SW 1271 (cell line): ENCODE measurements around the gene GLG1.
"Not testable (repeated sequence)": the region's sequence is repeated elsewhere in the genome, so short reads cannot be mapped to it uniquely, and the experiment has no call there.

ENCODE experiments used
- DNase-seq, 2 experiments: peaks; one replicate each; lab custom pipeline; 2025; lab: John Stamatoyannopoulos, UW

Gene GLG1

DNA sequence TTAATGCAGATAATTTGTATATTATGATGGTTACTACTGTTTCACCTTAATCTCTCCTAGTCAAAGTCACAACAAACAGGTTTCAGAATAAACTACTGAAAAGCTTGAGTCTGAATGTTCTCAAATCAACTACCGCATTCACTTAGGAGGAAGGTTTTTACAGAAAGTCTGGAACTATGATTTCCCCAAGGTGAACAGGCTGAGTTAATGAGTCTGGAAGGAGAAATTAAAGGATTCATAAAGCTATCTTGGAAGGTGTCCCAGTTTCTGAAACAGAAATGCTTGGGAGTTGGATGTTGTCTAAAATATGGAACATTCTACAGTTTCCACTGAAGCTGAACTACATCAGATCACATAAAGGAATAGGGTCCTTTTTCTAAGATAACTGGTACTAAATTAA is 69.2 kb downstream of the GLG1 start:
- DNase-seq = not testable (repeated sequence)

DNA sequence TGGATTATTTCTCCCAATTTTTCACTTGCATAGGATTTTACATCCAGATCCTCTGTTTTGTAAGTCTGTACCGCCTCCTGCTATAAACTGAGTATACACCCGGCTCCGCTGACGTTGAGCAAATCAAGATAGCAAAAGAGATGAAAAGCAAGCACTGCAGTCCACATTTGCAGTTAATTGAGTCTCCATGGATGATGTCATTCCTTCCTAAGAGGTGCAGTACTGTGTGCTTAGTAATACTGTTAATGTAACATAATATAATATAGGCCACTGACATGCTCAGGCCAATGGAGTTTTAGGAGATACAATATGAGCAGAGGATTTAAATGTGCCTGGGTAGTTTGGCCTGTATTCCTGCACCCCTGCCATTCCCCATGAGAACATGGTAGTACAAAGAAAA is 72.3 kb downstream of the GLG1 start:
- DNase-seq = not testable (repeated sequence)

DNA sequence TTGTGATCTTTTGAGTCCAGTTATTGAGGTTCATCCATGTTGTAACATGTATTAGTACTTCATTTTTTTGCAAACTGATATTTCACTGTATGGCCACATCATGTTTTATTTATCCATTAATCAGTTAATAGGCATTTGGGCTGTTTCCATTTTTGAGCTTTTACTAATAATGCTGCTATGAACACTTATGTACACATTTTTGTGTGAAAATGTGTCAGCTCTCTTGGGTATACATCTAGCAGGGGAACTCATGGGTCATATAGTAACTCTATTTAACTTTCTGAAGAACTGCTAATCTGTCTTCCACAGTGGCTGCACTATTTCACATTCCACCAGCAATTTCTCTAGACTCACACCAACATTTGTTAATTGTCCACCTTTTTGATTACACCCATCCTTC is 82.0 kb downstream of the GLG1 start:
- no peak for DNase-seq

DNA sequence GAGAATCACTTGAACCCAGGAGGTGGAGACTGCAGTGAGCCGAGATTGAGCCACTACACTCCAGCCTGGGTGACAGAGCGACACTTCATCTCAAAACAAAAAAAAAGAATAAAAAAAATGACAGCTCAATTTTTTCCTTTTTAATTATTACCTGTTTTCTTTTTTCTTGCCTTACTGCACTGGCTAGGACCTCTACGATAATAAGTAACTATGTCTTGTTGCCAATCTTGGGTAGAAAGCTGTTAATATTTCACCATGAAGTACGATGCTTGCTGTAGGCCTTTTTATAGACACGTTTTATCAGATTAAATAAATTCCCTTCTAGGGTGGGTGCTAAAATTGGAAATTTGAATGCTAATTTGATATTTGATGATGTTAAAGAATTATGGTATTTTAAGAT is 82.8 kb downstream of the GLG1 start:
- no peak for DNase-seq

GRCh38 chr16:74523706-74524105 is 83.2 kb downstream of the GLG1 start:
- DNase-seq = not testable (repeated sequence)

- no peak for DNase-seq
Measured at GRCh38 chr16:74522160-74522559, 84.8 kb downstream of the GLG1 start.

DNA sequence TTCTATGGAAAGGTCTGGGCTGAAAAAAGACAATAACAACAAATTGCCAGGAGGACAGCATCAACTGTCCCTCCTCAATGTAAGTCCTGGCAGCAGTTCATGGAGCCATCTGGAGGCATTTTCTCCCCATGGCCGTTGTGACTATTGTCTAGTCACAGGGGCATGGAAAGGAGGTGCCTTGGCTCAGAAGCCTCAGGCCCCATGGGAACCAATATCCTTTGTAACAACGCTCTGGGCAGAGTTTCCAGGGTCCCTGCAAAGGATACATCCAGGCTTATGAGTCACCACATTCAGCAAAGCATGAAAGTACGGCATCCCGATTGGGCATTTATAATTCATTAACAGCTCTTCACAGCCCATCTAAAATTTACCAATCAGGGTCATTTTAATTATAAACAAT is 85.2 kb downstream of the GLG1 start:
- no peak for DNase-seq

GRCh38 chr16:74518934-74519333 is 88.0 kb downstream of the GLG1 start:
- DNase-seq = not testable (repeated sequence)

DNA sequence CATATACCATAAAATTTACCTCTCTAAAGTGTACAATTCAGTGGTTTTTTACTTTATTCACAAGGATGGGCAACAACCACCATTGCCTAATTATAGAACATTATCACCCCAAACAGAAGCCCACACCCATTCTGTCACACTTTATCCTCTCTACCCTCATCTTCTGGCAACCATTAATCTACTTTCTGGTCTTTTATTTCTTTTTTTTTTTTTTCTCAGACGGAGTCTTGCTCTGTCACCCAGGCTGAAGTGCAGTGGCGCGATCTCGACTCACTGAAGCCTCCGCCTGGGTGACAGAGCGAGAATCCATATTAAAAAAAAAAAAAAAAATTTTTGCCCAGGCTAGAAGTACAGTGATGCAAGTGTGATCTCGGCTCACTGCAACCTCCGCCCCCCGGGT is 95.0 kb downstream of the GLG1 start:
- no peak for DNase-seq

DNA sequence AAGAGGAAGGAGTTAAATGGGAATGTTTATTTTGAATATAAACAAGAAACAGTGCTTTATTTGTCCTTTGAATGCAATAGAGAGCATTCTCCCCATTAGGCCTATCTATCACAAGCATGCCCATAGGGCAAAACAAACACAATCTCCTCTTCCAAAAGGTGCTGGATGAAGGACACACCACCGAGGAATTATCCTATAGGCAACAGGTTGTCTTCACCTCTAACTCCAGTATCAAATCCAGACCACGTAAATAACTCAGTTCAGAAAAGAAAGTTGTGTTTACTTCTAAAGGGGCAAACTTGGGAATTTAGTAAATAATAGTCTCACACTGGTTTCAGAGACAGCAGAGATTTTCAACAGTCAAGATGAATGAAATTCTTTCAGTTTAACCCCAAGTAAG is 101.9 kb downstream of the GLG1 start:
- no peak for DNase-seq

DNA sequence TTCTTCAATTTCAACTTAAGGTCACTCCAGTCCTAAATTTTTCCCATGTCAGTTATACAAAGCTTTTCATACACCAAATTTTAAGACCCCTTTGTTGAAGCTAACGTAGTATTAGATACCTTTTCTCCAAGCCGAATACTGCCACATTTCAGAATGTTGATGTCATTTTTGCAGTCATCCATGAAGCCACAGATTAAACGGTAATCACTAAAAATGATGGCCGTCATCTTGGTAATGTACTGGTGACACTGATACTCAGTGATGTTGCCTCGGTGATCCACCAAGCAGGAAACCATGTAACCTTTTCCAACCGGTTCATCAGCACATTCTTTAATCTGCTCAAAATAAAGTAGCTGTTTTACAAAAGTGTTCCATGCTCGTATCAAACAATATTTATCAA is 103.5 kb downstream of the GLG1 start:
- DNase-seq = no peak

GRCh38 chr16:74501484-74502478 is 105.1 kb downstream of the GLG1 start:
- DNase-seq = no peak

GRCh38 chr16:74500907-74501306 is 106.0 kb downstream of the GLG1 start:
- no peak for DNase-seq

DNA sequence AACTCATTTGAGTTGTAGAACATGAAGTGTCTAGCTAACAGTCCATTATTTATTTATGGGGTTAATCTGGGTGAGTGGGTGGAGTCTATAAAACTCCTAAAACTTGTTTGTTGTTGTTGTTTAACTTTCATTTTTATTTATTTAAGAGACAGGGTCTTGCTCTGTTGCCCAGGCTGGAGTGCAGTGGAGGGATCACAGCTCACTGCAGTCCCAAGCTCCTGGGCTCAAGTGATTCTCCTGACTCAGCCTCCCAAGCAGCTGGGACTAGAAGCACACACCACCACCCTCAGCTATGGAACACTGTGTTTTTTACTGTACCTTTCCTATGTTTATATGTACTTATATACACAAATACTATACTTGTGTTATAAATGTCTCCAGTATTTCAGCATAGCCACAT is 107.8 kb downstream of the GLG1 start:
- no peak for DNase-seq

- DNase-seq = no peak
Measured at GRCh38 chr16:74497761-74498160, 109.2 kb downstream of the GLG1 start.

DNA sequence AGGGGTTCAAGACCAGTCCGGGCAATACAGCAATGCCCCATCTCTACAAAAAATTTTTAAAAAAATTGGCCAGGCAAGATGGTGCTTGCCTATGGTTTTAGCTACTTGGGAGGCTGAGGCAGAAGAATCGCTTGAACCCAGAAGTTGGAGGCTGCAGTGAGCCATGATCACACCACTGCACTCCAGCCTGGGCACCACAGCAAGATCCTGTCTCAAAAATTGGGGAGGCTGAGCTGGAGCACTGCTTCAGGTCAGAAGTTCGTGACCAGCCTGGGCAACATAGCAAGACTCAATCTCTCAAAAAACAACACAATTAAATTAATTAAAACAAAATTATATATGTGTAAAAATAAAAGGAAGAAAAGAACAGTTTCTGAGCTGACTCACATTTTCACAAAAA is 110.9 kb downstream of the GLG1 start:
- no peak for DNase-seq

- no peak for DNase-seq
Measured at GRCh38 chr16:74492976-74493375, 113.9 kb downstream of the GLG1 start.

DNA sequence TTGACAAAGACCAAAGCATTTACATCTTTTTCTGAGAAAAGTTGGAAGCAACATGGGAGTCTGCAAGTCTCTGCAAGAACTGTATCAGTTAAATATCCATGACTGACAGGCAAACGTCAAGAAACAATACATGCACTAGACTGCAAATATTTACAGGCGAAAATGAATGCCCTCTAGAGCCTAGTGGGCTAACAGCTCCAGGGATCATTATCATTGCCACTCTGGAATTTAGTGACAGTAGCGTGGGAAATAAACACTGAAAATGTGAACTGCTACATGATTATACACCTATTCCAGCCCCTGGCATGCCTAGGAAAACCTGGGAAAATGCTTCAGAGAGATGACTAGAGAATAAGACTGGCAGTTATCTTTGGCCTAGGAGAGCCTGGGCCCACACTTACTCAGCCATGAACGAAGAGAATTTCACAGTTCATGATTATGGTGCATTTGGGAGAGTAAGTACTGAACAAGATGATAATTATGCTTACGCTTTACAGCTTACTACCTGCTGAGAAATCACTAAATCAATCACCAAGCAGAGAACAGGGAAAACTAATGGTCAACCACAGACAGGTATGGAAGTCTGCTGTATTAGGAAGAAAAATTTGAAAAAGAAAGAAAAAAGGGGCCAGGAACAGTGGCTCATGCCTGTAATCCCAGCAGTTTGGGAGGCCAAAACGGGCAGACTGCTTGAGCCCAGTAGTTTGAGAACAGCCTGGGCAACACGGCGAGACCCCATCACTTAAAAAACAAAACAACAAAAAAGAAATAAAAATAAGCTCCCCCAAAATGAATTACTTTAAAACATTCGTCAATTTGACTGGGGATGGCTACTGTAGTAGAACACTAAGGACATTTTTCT is 119.0 kb downstream of the GLG1 start:
- no peak for DNase-seq

DNA sequence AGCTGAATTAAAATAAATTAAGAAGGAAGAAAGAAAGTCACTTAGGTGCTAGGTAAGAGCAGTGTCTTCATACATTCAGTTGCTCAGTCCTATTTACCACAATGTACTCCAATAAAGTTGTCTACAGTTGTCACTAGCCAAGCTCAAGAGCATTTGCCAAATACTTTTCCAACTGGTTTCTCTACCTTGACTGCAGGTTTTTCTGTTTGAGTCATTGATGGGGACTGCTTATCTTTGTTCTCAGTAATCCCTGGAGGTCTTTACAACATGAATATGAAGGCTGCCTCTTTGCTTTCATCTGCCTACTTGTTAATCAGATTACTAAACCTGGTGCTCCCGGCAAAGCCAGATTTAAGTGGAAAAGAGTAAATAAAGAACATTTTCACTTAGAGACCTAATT is 121.0 kb downstream of the GLG1 start:
- DNase-seq = no peak

DNA sequence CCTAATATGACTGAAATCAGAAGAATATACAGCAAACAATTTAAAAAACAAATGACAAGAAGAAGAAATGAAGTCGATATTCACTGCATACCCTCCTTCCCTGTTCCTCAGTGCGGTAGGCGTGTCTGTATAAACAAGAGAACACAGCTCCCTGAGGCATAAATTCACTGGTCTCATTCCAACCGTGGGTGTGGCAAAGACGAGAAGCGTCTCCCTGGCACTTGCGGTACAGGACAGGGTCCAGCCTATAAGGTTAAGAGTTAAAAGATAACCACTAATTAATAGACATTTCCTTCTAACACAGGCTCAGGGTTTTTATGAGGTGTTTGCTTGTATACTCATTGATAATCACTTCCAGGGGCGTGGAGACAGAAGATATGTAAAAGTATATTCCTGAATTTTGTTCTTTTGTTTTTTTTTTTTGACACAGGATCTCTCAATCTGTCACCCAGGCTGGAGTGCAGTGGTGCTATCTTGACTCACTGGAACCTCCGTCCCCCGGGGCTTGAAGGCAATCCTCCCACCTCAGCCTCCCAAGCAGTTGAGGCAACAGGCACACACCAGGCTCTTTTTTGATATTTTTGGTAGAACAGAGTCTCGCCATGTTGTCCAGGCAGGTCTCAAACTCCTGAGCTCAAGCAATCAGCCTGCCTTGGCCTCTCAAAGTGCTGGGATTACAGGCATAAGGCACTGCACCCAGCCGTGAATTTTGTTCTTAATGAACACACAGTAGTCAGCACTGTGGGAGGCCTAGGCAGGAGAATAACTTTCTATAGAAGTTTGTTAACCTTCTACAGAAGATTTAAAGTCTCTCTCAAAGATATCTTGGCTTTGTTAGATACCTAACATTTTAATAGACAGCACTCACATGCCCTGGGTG is 126.5 kb downstream of the GLG1 start:
- DNase-seq = no peak

- DNase-seq = no peak
Measured at GRCh38 chr16:74477226-74477625, 129.7 kb downstream of the GLG1 start.

DNA sequence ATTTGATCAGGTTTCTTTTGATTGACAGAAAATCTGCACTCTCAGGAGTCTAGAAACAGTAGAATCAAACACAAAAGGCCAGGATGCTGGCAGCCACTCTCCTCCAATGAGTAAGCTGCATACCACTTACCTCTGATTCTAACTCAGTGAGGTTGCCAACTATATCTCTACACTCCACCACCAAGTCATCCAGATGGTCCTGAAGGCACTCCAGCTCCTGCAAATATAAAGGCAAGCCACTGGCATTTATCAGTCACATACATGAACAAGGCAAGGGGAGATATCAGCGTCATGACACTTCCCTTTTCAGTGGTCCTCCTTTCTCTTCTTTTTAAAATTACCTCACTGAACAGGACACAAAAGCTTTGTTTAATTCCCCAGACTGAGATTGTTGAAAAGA is 132.5 kb downstream of the GLG1 start:
- no peak for DNase-seq
